Endothelial cell of umbilical vein (primary cell): ENCODE data around the gene POLR2E. TPM values are rescaled to one million over a fixed set of nuclear protein-coding genes. Genes with fewer than 3 reads are reported as not detected.

ENCODE experiments used
- BruUV-seq: library from RNA; stranded (reverse); fragments of 400-500 nt; replicated peaks from 2 replicates; lab custom pipeline; 2021; lab: Mats Ljungman, UMichigan
- CTCF ChIA-PET: fragments of 300-600, 350-600 bp; sonication (Branson Sonifier 250); formaldehyde crosslinking; loops from one replicate; lab custom pipeline; 2021; ENCODE audit warnings: antibody characterized with exemption, inconsistent platforms; lab: Charles Lee
- POLR2A ChIA-PET: fragments of 300-600, 350-600 bp; sonication (Branson Sonifier 250); formaldehyde crosslinking; loops from one replicate; lab custom pipeline; 2021; ENCODE audit warnings: antibody characterized with exemption, inconsistent platforms; lab: Charles Lee
- DNase-seq: peaks from one replicate; pipeline ENCODE4 v3.0.0-alpha.2; 2011; ENCODE audit warnings: low read depth, low spot score
- FAIRE-seq: peaks from 2 replicates; lab custom pipeline; 2011; peaks lifted over from hg19 to GRCh38; lab: Jason Lieb, UNC
- H2AFZ ChIP-seq: 2 replicates; pipeline ENCODE4 v1.6.0; 2012; ENCODE audit warnings: low read depth, low read length, control low read depth, inconsistent platforms
- H3K27ac ChIP-seq: 2 replicates; pipeline ENCODE4 v1.5.1; 2011; ENCODE audit warnings: low read depth, mild to moderate bottlenecking, control low read depth, low read length, moderate library complexity; ENCODE audit not compliant: insufficient read depth
- H3K27me3 ChIP-seq, 2 experiments: 2 replicates each; pipeline versions ENCODE4 v1.6.0 to v1.6.1; 2011; ENCODE audit warnings: low read length in 2 of 2, mixed read lengths in 1 of 2; ENCODE audit not compliant: control insufficient read depth in 2 of 2, insufficient read depth in 2 of 2
- H3K36me3 ChIP-seq, 2 experiments: 2 replicates in 1 of 2; 3 replicates in 1 of 2; pipeline ENCODE4 v1.5.1; 2011; ENCODE audit warnings: low read length in 2 of 2, mild to moderate bottlenecking in 1 of 2, moderate library complexity in 1 of 2; ENCODE audit not compliant: control insufficient read depth in 2 of 2, insufficient read depth in 2 of 2; ENCODE audit errors: extremely low read depth in 1 of 2
- H3K4me1 ChIP-seq: 3 replicates; pipeline ENCODE4 v1.5.1; 2011; ENCODE audit warnings: mild to moderate bottlenecking, low read length; ENCODE audit not compliant: control insufficient read depth, insufficient read depth; ENCODE audit errors: extremely low read depth
- H3K4me2 ChIP-seq: 2 replicates; pipeline ENCODE4 v1.6.1; 2011; ENCODE audit warnings: low read length, control low read depth, mixed read lengths; ENCODE audit not compliant: insufficient read depth
- H3K4me3 ChIP-seq, 3 experiments: fragments of 200-600 bp in 1 of 3; sonication (generic), shearing (Covaris generic) in 1 of 3; replicated peaks in 1 of 3; 2 replicates each; pipeline ENCODE4 v1.5.1; 2011 to 2016; ENCODE audit warnings: control low read depth in 3 of 3, low read length in 3 of 3, mild to moderate bottlenecking in 2 of 3, inconsistent platforms in 1 of 3, low read depth in 1 of 3, moderate library complexity in 1 of 3; ENCODE audit not compliant: insufficient read depth in 1 of 3
- H3K79me2 ChIP-seq: 2 replicates; pipeline ENCODE4 v1.6.0; 2012; ENCODE audit warnings: low read length, inconsistent platforms; ENCODE audit not compliant: control insufficient read depth, insufficient read depth
- H3K9ac ChIP-seq: replicated peaks from 2 replicates; pipeline ENCODE3; 2011; ENCODE audit warnings: low read length, control low read depth; ENCODE audit not compliant: insufficient read depth; ENCODE audit errors: extremely low read depth
- H3K9me1 ChIP-seq: replicated peaks from 3 replicates; pipeline ENCODE4 v1.6.0; 2011; ENCODE audit warnings: mild to moderate bottlenecking, low read length; ENCODE audit not compliant: control insufficient read depth, insufficient read depth; ENCODE audit errors: extremely low read depth
- H3K9me3 ChIP-seq: replicated peaks from 2 replicates; pipeline ENCODE4 v1.5.1; 2012; ENCODE audit warnings: low read length, inconsistent platforms; ENCODE audit not compliant: control insufficient read depth, insufficient read depth
- H4K20me1 ChIP-seq: replicated peaks from 2 replicates; pipeline ENCODE3; 2011; ENCODE audit warnings: mild to moderate bottlenecking, low read length; ENCODE audit not compliant: control insufficient read depth, insufficient read depth; ENCODE audit errors: extremely low read depth
- EZH2 ChIP-seq: IDR thresholded peaks from 2 replicates; pipeline ENCODE4 v1.6.1; 2012; ENCODE audit warnings: borderline replicate concordance, low read depth, mild to moderate bottlenecking, moderate library complexity, low read length, inconsistent platforms; ENCODE audit not compliant: severe bottlenecking
- FOS ChIP-seq: IDR thresholded peaks from 2 replicates; pipeline ENCODE4 v1.6.1; 2011; ENCODE audit warnings: mild to moderate bottlenecking, low read length, moderate library complexity, borderline replicate concordance; ENCODE audit not compliant: insufficient read depth
- GATA2 ChIP-seq: IDR thresholded peaks from 2 replicates; pipeline ENCODE4 v1.7.0; 2011; ENCODE audit warnings: low read depth, mild to moderate bottlenecking, moderate library complexity, mixed read lengths, low read length; ENCODE audit not compliant: insufficient read length, insufficient read depth
- JUN ChIP-seq: IDR thresholded peaks from 2 replicates; pipeline ENCODE4 v1.6.1; 2011; ENCODE audit warnings: borderline replicate concordance, low read depth; ENCODE audit not compliant: insufficient read length, insufficient read depth
- MYC ChIP-seq: IDR thresholded peaks from one replicate; pipeline ENCODE4 v1.6.1; 2011; ENCODE audit warnings: mild to moderate bottlenecking, low read depth, low read length
- POLR2A ChIP-seq: IDR thresholded peaks from 2 replicates; pipeline ENCODE4 v1.6.1; 2012; ENCODE audit warnings: low read depth, mild to moderate bottlenecking, control low read depth, low read length
- POLR2AphosphoS5 ChIP-seq: IDR thresholded peaks from 2 replicates; pipeline ENCODE4 v1.6.1; 2012; ENCODE audit warnings: low read depth, mild to moderate bottlenecking, control low read depth, low read length, moderate library complexity; ENCODE audit not compliant: insufficient read depth
- dilution Hi-C: fragments of 300-500 bp; cut with MboI; formaldehyde crosslinking; loops from one replicate; pipeline ENCODE4 v1.15.0; 2019; ENCODE audit warnings: low sequenced_read_pairs; ENCODE audit not compliant: extremely low pct_ligation_motif_present
- intact Hi-C: fragments of 100-400 bp; cut with micrococcal nuclease; formaldehyde crosslinking; loops from one replicate; pipeline ENCODE4 v1.10.0; 2022
- polyA plus RNA-seq, 4 experiments: library from polyadenylated mRNA; depleted of rRNA in 3 of 4; stranded (reverse) in 3 of 4; unstranded in 1 of 4; fragments of >200 nt; gene quantifications; 2 replicates each; pipeline versions ENCODE4 v1.2.1 to v1.2.3, GENCODE V29; 2011 to 2012; ENCODE audit warnings: missing spikeins in 1 of 4
- total RNA-seq: library from RNA; stranded (reverse); gene quantifications from 2 replicates; pipeline ENCODE4 v1.2.3, GENCODE V29; 2021
- TF ChIP-seq, protein P1 (sequence below), 2 donors: IDR thresholded peaks; 1 replicate in 1 of 2; 2 replicates in 1 of 2; pipeline ENCODE4 v1.5.1; 2011; ENCODE audit warnings: low read length in 2 of 2, mild to moderate bottlenecking in 2 of 2, moderate library complexity in 2 of 2, control low read depth in 1 of 2, inconsistent platforms in 1 of 2, low read depth in 1 of 2; ENCODE audit not compliant: insufficient read depth in 1 of 2; ENCODE audit errors: extremely low read depth in 1 of 2
- TF ChIP-seq, protein P2 (sequence below): IDR thresholded peaks from 2 replicates; pipeline ENCODE4 v1.6.1; 2011; ENCODE audit not compliant: insufficient read depth, insufficient read length

Gene POLR2E
- total and polyA plus RNA-seq, 2 donors (not counting 3 experiments of a cell fraction or from before 2014, with no cell fraction given) = 272 to 344 TPM

DNA sequence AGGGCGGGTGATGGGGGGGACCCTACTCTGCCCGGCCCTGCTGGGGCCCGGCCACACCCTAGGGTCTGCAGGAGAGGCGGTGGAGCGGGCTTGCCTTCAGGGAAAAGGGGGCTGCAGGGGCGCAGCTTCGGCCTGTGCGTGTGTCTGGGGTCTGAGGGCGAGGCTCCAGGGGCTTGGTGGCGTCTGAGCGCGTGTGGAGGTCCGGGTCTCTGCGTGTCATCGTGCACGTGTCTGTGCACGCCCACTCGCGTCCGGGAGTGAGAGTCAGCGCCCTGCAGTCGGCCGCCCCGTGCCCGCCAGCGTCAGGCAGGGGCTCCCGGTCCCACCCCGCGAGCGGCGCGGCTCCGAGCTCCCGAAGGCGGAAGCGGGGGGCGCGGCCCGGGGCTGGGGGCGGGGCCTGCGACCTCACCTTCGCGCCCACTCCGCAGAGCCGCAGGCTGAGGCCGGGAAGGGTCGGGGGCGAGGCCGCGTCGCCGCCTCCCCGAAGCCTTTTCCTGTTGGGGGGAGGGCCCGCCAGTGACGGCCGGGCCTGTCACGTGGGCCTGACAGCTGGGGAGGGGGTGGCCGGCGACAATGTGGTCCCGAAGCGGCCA lies 28.3 kb downstream of the POLR2E start, which contains the start of gene ARHGAP45:
Gene ARHGAP45 (plus strand): TSS at position 420 of the 593 bp plus-strand sequence. CDS start 239 bp downstream, outside the sequence.
- FAIRE-seq = no peak
- peak within 1 kb of the TSS; percentile 81 for H2AFZ ChIP-seq

More for the DNA sequence above, 28.3 kb downstream of the POLR2E start, which contains the start of gene ARHGAP45:
- POLR2A ChIA-PET = interaction anchor here (1.1 kb wide), 1 partner anchor 40 kb away, joined by 3 read pairs; the partner anchor contains the start of gene CNN2
- H3K27me3 ChIP-seq = no peaks in the 10 kb centered on the region
- H3K9ac ChIP-seq = peak within 1 kb of the TSS; percentile 10
- H4K20me1 ChIP-seq = no peaks in the 10 kb centered on the region
- H3K9me1 ChIP-seq = no peaks in the 10 kb centered on the region
- peak within 1 kb of the TSS; percentile 65 for H3K4me2 ChIP-seq
- H3K27ac ChIP-seq = no peak within 1 kb of the TSS
- peak within 1 kb of the TSS; percentile 9 to 34 (median 13) for H3K4me3 ChIP-seq
- dilution Hi-C loops = no loop called here
- no peak for DNase-seq
- intact Hi-C loops = loop anchor here (2.0 kb wide), 1 partner anchor 28 kb away; the partner anchor contains the start of gene POLR2E
- no peaks in the 10 kb centered on the region for H3K36me3 ChIP-seq
- no TSS peak for BruUV-seq
- H3K9me3 ChIP-seq = no peaks in the 10 kb centered on the region
- no peak for TF ChIP-seq POLR2A
- TF ChIP-seq, protein P1, sequence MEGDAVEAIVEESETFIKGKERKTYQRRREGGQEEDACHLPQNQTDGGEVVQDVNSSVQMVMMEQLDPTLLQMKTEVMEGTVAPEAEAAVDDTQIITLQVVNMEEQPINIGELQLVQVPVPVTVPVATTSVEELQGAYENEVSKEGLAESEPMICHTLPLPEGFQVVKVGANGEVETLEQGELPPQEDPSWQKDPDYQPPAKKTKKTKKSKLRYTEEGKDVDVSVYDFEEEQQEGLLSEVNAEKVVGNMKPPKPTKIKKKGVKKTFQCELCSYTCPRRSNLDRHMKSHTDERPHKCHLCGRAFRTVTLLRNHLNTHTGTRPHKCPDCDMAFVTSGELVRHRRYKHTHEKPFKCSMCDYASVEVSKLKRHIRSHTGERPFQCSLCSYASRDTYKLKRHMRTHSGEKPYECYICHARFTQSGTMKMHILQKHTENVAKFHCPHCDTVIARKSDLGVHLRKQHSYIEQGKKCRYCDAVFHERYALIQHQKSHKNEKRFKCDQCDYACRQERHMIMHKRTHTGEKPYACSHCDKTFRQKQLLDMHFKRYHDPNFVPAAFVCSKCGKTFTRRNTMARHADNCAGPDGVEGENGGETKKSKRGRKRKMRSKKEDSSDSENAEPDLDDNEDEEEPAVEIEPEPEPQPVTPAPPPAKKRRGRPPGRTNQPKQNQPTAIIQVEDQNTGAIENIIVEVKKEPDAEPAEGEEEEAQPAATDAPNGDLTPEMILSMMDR (IDR thresholded peaks at IDR 0.05; ENCODE audit: extremely low read depth in 1 of 2, insufficient read depth in 1 of 2, low read depth in 1 of 2, low read length in 2 of 2) = no peak
- TF ChIP-seq EZH2 = no peak
- no peak for TF ChIP-seq FOS
- TF ChIP-seq POLR2AphosphoS5 = no peak
- TF ChIP-seq JUN = no peak
- no peak for TF ChIP-seq GATA2
- TF ChIP-seq, protein P2, sequence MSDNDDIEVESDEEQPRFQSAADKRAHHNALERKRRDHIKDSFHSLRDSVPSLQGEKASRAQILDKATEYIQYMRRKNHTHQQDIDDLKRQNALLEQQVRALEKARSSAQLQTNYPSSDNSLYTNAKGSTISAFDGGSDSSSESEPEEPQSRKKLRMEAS = no peak
- TF ChIP-seq MYC = no peak
- H3K4me1 ChIP-seq = peaks cover 35% of the 10 kb centered on the region
- H3K79me2 ChIP-seq = no peaks in the 10 kb centered on the region
- CTCF ChIA-PET = interaction anchor here (0.8 to 2.5 kb wide), 5 partner anchors 10 to 178 kb away, joined by 4 to 10 read pairs (median 7); partner anchors contain the start of gene ABCA7
